ENCODE measurements around the gene GNG10.

The GNG10 gene

GRCh38 chr9:111627260-111627963 is 34.0 kb upstream of the GNG10 start:
- no peak for DNase-seq
- no peak overlapping the region for H3K4me3 ChIP-seq (ENCODE audit: low read depth, low read length)
- H3K4me1 ChIP-seq: no peaks in the 10 kb centered on the region
- no peaks in the 10 kb centered on the region for H3K27me3 ChIP-seq
- TF ChIP-seq CTCF (IDR thresholded peaks at IDR 0.05; ENCODE audit: low read depth, low read length): no peak
- H3K9me3 ChIP-seq: no peaks in the 10 kb centered on the region
- no peaks in the 10 kb centered on the region for H3K36me3 ChIP-seq

GRCh38 chr9:111628411-111628810 is 33.0 kb upstream of the GNG10 start:
- H3K9me3 ChIP-seq: no peaks in the 10 kb centered on the region
- no peaks in the 10 kb centered on the region for H3K4me1 ChIP-seq
- H3K4me3 ChIP-seq (ENCODE audit: low read depth, low read length): no peak overlapping the region
- no peaks in the 10 kb centered on the region for H3K36me3 ChIP-seq
- no peaks in the 10 kb centered on the region for H3K27me3 ChIP-seq
- no peak for TF ChIP-seq CTCF (IDR thresholded peaks at IDR 0.05; ENCODE audit: low read depth, low read length)
- DNase-seq: no peak

- no peak for DNase-seq
- H3K4me3 ChIP-seq (ENCODE audit: low read depth, low read length): peak overlapping the region; percentile 69
- no peaks in the 10 kb centered on the region for H3K27me3 ChIP-seq
- H3K9me3 ChIP-seq: no peaks in the 10 kb centered on the region
- no peaks in the 10 kb centered on the region for H3K4me1 ChIP-seq
- no peaks in the 10 kb centered on the region for H3K36me3 ChIP-seq
- TF ChIP-seq CTCF (IDR thresholded peaks at IDR 0.05; ENCODE audit: low read depth, low read length): no peak
Observed at GRCh38 chr9:111630182-111630963, 31.0 kb upstream of the GNG10 start.

- peak overlapping the region; percentile 69 for H3K4me3 ChIP-seq (ENCODE audit: low read depth, low read length)
Observed at GRCh38 chr9:111630964-111631213, 30.5 kb upstream of the GNG10 start.

GRCh38 chr9:111631214-111631971 is 30.0 kb upstream of the GNG10 start, which contains the start of gene DNAJC25:
Gene DNAJC25 (plus strand): TSS chr9:111631334. CDS start chr9:111631408, 74 bp downstream.
- no peaks in the 10 kb centered on the region for H3K4me1 ChIP-seq
- H3K36me3 ChIP-seq: no peaks in the 10 kb centered on the region
- no peaks in the 10 kb centered on the region for H3K9me3 ChIP-seq
- peak within 1 kb of the TSS; percentile 69 for H3K4me3 ChIP-seq (ENCODE audit: low read depth, low read length)
- peak; percentile 98 for DNase-seq
- no peaks in the 10 kb centered on the region for H3K27me3 ChIP-seq
- TF ChIP-seq CTCF (IDR thresholded peaks at IDR 0.05; ENCODE audit: low read depth, low read length): no peak

More at GRCh38 chr9:111630964-111631213, 30.5 kb upstream of the GNG10 start:
- Histone ChIP-seq H3K9me3 (no peaks in the 10 kb centered on the region), H3K27me3 (no peaks in the 10 kb centered on the region), H3K4me1 (no peaks in the 10 kb centered on the region), H3K36me3 (no peaks in the 10 kb centered on the region)
- no peak for TF ChIP-seq CTCF (IDR thresholded peaks at IDR 0.05; ENCODE audit: low read depth, low read length)
- no peak for DNase-seq
